Fibroblast of the aortic adventitia (primary cell): Measurements from ENCODE around the gene AP2B1. TPM values are rescaled to one million over a fixed set of nuclear protein-coding genes. Genes with fewer than 3 reads are reported as not detected.

Source experiments
- DNase-seq: peaks from one replicate; pipeline ENCODE4 v3.0.0-alpha.2; 2010; ENCODE audit warnings: low read depth
- H3K4me3 ChIP-seq: 2 replicates; pipeline ENCODE4 v1.5.1; 2011; ENCODE audit warnings: low read depth, mild to moderate bottlenecking, control low read depth, low read length, moderate library complexity
- total RNA-seq: library from RNA; depleted of rRNA; stranded (reverse); fragments of >200 nt; gene quantifications from 2 replicates; pipeline ENCODE4 v1.2.3, GENCODE V29; 2012; ENCODE audit warnings: low replicate concordance
- TF ChIP-seq, protein P1 (sequence below): IDR thresholded peaks from 2 replicates; pipeline ENCODE4 v1.5.1; 2011; ENCODE audit warnings: mild to moderate bottlenecking, low read length, control low read depth, inconsistent platforms; ENCODE audit not compliant: insufficient read depth

Gene AP2B1
- total RNA-seq, 1 donor: 118 TPM

- no peak for DNase-seq
- TF ChIP-seq, protein P1, sequence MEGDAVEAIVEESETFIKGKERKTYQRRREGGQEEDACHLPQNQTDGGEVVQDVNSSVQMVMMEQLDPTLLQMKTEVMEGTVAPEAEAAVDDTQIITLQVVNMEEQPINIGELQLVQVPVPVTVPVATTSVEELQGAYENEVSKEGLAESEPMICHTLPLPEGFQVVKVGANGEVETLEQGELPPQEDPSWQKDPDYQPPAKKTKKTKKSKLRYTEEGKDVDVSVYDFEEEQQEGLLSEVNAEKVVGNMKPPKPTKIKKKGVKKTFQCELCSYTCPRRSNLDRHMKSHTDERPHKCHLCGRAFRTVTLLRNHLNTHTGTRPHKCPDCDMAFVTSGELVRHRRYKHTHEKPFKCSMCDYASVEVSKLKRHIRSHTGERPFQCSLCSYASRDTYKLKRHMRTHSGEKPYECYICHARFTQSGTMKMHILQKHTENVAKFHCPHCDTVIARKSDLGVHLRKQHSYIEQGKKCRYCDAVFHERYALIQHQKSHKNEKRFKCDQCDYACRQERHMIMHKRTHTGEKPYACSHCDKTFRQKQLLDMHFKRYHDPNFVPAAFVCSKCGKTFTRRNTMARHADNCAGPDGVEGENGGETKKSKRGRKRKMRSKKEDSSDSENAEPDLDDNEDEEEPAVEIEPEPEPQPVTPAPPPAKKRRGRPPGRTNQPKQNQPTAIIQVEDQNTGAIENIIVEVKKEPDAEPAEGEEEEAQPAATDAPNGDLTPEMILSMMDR: no peak
- peak overlapping the region; percentile 98 for H3K4me3 ChIP-seq
Measured at GRCh38 chr17:35586569-35587073, 501 bp upstream of the AP2B1 start.

- TF ChIP-seq, protein P1: no peak
- peak overlapping the region; percentile 98 for H3K4me3 ChIP-seq
- peak; percentile 47 for DNase-seq
Measured at GRCh38 chr17:35588196-35588920, 1.2 kb downstream of the AP2B1 start.

DNA sequence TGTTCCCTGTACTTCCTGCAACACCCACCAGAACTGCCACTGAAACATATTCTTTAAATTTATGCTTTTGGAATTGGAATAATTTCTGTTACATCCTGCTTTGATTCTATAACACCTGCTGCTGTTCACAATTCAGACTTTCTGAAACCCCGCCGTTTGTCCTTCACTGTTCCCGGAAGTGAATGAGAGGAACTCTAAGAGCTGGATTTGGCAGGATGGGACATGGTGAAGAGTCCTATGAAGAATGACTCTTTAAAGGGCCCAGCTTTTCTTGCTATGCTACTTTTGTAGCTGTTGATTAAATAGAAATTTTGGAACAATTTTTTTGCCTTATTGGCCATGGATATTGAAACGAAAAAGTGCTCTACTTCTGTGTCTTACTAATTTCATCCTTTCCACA lies 8.9 kb downstream of the AP2B1 start:
- DNase-seq: no peak
- no peak overlapping the region for H3K4me3 ChIP-seq
- TF ChIP-seq, protein P1: no peak

- TF ChIP-seq, protein P1: no peak
- no peak overlapping the region for H3K4me3 ChIP-seq
- DNase-seq: no peak
Measured at GRCh38 chr17:35596530-35597233, 9.6 kb downstream of the AP2B1 start.

GRCh38 chr17:35597604-35598003 lies 10.5 kb downstream of the AP2B1 start:
- TF ChIP-seq, protein P1: no peak
- H3K4me3 ChIP-seq: no peak overlapping the region
- no peak for DNase-seq

DNA sequence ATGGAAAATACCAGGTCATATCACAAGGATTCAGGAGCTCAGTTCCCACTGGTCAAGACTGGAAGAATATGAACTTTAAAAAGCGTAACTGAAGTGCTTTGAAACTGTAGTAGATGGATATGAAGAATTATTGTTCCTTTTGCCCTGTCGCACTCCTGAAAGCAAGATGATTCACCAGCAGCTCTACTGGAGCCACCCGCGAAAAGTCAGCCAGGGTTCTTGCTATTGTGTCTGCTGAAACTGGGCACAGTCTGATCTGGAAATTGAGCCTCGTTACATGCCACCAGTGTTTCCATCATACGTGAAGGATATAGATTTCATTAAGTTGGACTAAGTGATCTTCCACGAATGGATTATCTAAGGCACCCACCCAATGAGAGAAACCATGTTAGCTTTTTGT lies 16.6 kb downstream of the AP2B1 start:
- DNase-seq: no peak
- no peak overlapping the region for H3K4me3 ChIP-seq
- TF ChIP-seq, protein P1: no peak
